Activated CD4-positive, alpha-beta T cell treated with anti-CD3 and anti-CD28 coated beads, Interleukin-2, Interleukin-6, amounts not matched to agents 100 ng/mL and 50 ng/mL, durations not matched to agents 16 hours and 8 hours (primary cell): ENCODE data around the gene PKHD1.
"Not testable (repeated sequence)": the region's sequence is repeated elsewhere in the genome, so short reads cannot be mapped to it uniquely, and the experiment has no call there.

Experiments
- DNase-seq: peaks from one replicate; pipeline ENCODE4 v3.0.0-alpha.2; 2020

Gene PKHD1

GRCh38 chr6:51976374-51976773 is 111.0 kb downstream of the PKHD1 start:
- DNase-seq: no peak

GRCh38 chr6:51972659-51973058 is 114.8 kb downstream of the PKHD1 start:
- no peak for DNase-seq

- DNase-seq: no peak
Measured at GRCh38 chr6:51968265-51968664, 119.1 kb downstream of the PKHD1 start.

- no peak for DNase-seq
Measured at GRCh38 chr6:51965222-51965801, 122.1 kb downstream of the PKHD1 start.

GRCh38 chr6:51963980-51964379 is 123.4 kb downstream of the PKHD1 start:
- no peak for DNase-seq

- no peak for DNase-seq
Measured at GRCh38 chr6:51962354-51962753, 125.1 kb downstream of the PKHD1 start.

GRCh38 chr6:51960419-51960818 is 127.0 kb downstream of the PKHD1 start:
- no peak for DNase-seq

GRCh38 chr6:51959744-51960383 is 127.5 kb downstream of the PKHD1 start:
- DNase-seq: peak; percentile 66

- DNase-seq: no peak
Measured at GRCh38 chr6:51954681-51955080, 132.7 kb downstream of the PKHD1 start.

- DNase-seq: no peak
Measured at GRCh38 chr6:51953246-51953645, 134.2 kb downstream of the PKHD1 start.

- DNase-seq: no peak
Measured at GRCh38 chr6:51951924-51952323, 135.5 kb downstream of the PKHD1 start.

GRCh38 chr6:51949526-51949925 is 137.9 kb downstream of the PKHD1 start:
- no peak for DNase-seq

GRCh38 chr6:51939695-51940094 is 147.7 kb downstream of the PKHD1 start:
- DNase-seq: not testable (repeated sequence)

GRCh38 chr6:51936531-51937290 is 150.7 kb downstream of the PKHD1 start:
- no peak for DNase-seq

GRCh38 chr6:51934098-51934497 is 153.3 kb downstream of the PKHD1 start:
- no peak for DNase-seq

GRCh38 chr6:51932956-51933355 is 154.5 kb downstream of the PKHD1 start:
- DNase-seq: no peak

- no peak for DNase-seq
Measured at GRCh38 chr6:51930602-51931001, 156.8 kb downstream of the PKHD1 start.

GRCh38 chr6:51929934-51930574 is 157.4 kb downstream of the PKHD1 start:
- no peak for DNase-seq

- no peak for DNase-seq
Measured at GRCh38 chr6:51928320-51928719, 159.1 kb downstream of the PKHD1 start.

GRCh38 chr6:51927450-51927849 is 160.0 kb downstream of the PKHD1 start:
- no peak for DNase-seq

- no peak for DNase-seq
Measured at GRCh38 chr6:51926125-51926524, 161.3 kb downstream of the PKHD1 start.

- DNase-seq: not testable (repeated sequence)
Measured at GRCh38 chr6:51922479-51922878, 164.9 kb downstream of the PKHD1 start.

- DNase-seq: not testable (repeated sequence)
Measured at GRCh38 chr6:51918347-51918746, 169.1 kb downstream of the PKHD1 start.

- no peak for DNase-seq
Measured at GRCh38 chr6:51915098-51915497, 172.3 kb downstream of the PKHD1 start.
